ENCODE measurements around the gene SGMS1.
A peak's percentile ranks its signal among the peaks of the same experiment; 100 is the strongest.

SGMS1 gene

GRCh38 chr10:50316174-50316573 is 307.6 kb downstream of the SGMS1 start:
- no peaks in the 10 kb centered on the region for H3K36me3 ChIP-seq (replicated peaks)
- H3K4me1 ChIP-seq = peaks cover 8% of the 10 kb centered on the region
- H3K9me3 ChIP-seq = no peaks in the 10 kb centered on the region
- DNase-seq (ENCODE audit: low spot score in 2 of 2) = no peak
- no peak overlapping the region for H3K4me3 ChIP-seq
- H3K27me3 ChIP-seq (ENCODE audit: low read depth) = no peaks in the 10 kb centered on the region
- in situ Hi-C loops (cut with MboI; ENCODE audit: low sequenced_read_pairs) = no loop called here

- Histone ChIP-seq H3K4me1 (peaks cover 8% of the 10 kb centered on the region), H3K27me3 (ENCODE audit: low read depth) (no peaks in the 10 kb centered on the region), H3K4me3 (no peak overlapping the region), H3K9me3 (no peaks in the 10 kb centered on the region), H3K36me3 (replicated peaks) (no peaks in the 10 kb centered on the region)
- in situ Hi-C loops (cut with MboI; ENCODE audit: low sequenced_read_pairs) = no loop called here
- no peak for DNase-seq (ENCODE audit: low spot score in 2 of 2)
Measured at GRCh38 chr10:50315424-50315823, 308.3 kb downstream of the SGMS1 start.

- Histone ChIP-seq H3K4me1 (peaks cover 8% of the 10 kb centered on the region), H3K36me3 (replicated peaks) (no peaks in the 10 kb centered on the region), H3K4me3 (no peak overlapping the region), H3K9me3 (no peaks in the 10 kb centered on the region), H3K27me3 (ENCODE audit: low read depth) (no peaks in the 10 kb centered on the region)
- no peak for DNase-seq (ENCODE audit: low spot score in 2 of 2)
- in situ Hi-C loops (cut with MboI; ENCODE audit: low sequenced_read_pairs) = no loop called here
Measured at GRCh38 chr10:50314169-50315071, 309.3 kb downstream of the SGMS1 start.

- no peaks in the 10 kb centered on the region for H3K36me3 ChIP-seq (replicated peaks)
- in situ Hi-C loops (cut with MboI; ENCODE audit: low sequenced_read_pairs) = no loop called here
- H3K4me1 ChIP-seq = peaks cover 8% of the 10 kb centered on the region
- no peaks in the 10 kb centered on the region for H3K27me3 ChIP-seq (ENCODE audit: low read depth)
- no peaks in the 10 kb centered on the region for H3K9me3 ChIP-seq
- H3K4me3 ChIP-seq = no peak overlapping the region
- DNase-seq (ENCODE audit: low spot score in 2 of 2) = peak; percentile 13 to 33
Measured at GRCh38 chr10:50312464-50313437, 311.0 kb downstream of the SGMS1 start.

GRCh38 chr10:50310560-50311174 is 313.1 kb downstream of the SGMS1 start:
- DNase-seq (ENCODE audit: low spot score in 2 of 2) = peak; percentile 30 to 70
- Histone ChIP-seq H3K36me3 (replicated peaks) (no peaks in the 10 kb centered on the region), H3K9me3 (no peaks in the 10 kb centered on the region), H3K27me3 (ENCODE audit: low read depth) (no peaks in the 10 kb centered on the region), H3K4me3 (no peak overlapping the region), H3K4me1 (peaks cover 8% of the 10 kb centered on the region)
- in situ Hi-C loops (cut with MboI; ENCODE audit: low sequenced_read_pairs) = no loop called here

- H3K36me3 ChIP-seq (replicated peaks) = no peaks in the 10 kb centered on the region
- DNase-seq (ENCODE audit: low spot score in 2 of 2) = no peak
- H3K9me3 ChIP-seq = no peaks in the 10 kb centered on the region
- peaks cover 8% of the 10 kb centered on the region for H3K4me1 ChIP-seq
- no peak overlapping the region for H3K4me3 ChIP-seq
- H3K27me3 ChIP-seq (ENCODE audit: low read depth) = no peaks in the 10 kb centered on the region
- in situ Hi-C loops (cut with MboI; ENCODE audit: low sequenced_read_pairs) = no loop called here
Measured at GRCh38 chr10:50309342-50309741, 314.4 kb downstream of the SGMS1 start.

- in situ Hi-C loops (cut with MboI; ENCODE audit: low sequenced_read_pairs) = no loop called here
- Histone ChIP-seq H3K27me3 (ENCODE audit: low read depth) (no peaks in the 10 kb centered on the region), H3K36me3 (replicated peaks) (no peaks in the 10 kb centered on the region), H3K9me3 (no peaks in the 10 kb centered on the region), H3K4me1 (no peaks in the 10 kb centered on the region), H3K4me3 (no peak overlapping the region)
- DNase-seq (ENCODE audit: low spot score in 2 of 2) = no peak
Measured at GRCh38 chr10:50304660-50305059, 319.1 kb downstream of the SGMS1 start.

- no peak for DNase-seq (ENCODE audit: low spot score in 2 of 2)
- H3K27me3 ChIP-seq (ENCODE audit: low read depth) = no peaks in the 10 kb centered on the region
- H3K4me1 ChIP-seq = no peaks in the 10 kb centered on the region
- no peak overlapping the region for H3K4me3 ChIP-seq
- in situ Hi-C loops (cut with MboI; ENCODE audit: low sequenced_read_pairs) = no loop called here
- H3K9me3 ChIP-seq = no peaks in the 10 kb centered on the region
- no peaks in the 10 kb centered on the region for H3K36me3 ChIP-seq (replicated peaks)
Measured at GRCh38 chr10:50299948-50300669, 323.6 kb downstream of the SGMS1 start.

- no peaks in the 10 kb centered on the region for H3K4me1 ChIP-seq
- H3K27me3 ChIP-seq (ENCODE audit: low read depth) = no peaks in the 10 kb centered on the region
- in situ Hi-C loops (cut with MboI; ENCODE audit: low sequenced_read_pairs) = no loop called here
- H3K36me3 ChIP-seq (replicated peaks) = no peaks in the 10 kb centered on the region
- no peak for DNase-seq (ENCODE audit: low spot score in 2 of 2)
- H3K9me3 ChIP-seq = no peaks in the 10 kb centered on the region
- no peak overlapping the region for H3K4me3 ChIP-seq
Measured at GRCh38 chr10:50295367-50295766, 328.4 kb downstream of the SGMS1 start.

GRCh38 chr10:50294582-50294981 is 329.2 kb downstream of the SGMS1 start:
- in situ Hi-C loops (cut with MboI; ENCODE audit: low sequenced_read_pairs) = no loop called here

GRCh38 chr10:50293513-50294313 is 330.0 kb downstream of the SGMS1 start:
- H3K36me3 ChIP-seq (replicated peaks) = no peaks in the 10 kb centered on the region
- no peak for DNase-seq (ENCODE audit: low spot score in 2 of 2)
- no peaks in the 10 kb centered on the region for H3K9me3 ChIP-seq
- no peaks in the 10 kb centered on the region for H3K27me3 ChIP-seq (ENCODE audit: low read depth)
- in situ Hi-C loops (cut with MboI; ENCODE audit: low sequenced_read_pairs) = no loop called here
- no peaks in the 10 kb centered on the region for H3K4me1 ChIP-seq
- H3K4me3 ChIP-seq = no peak overlapping the region

More at GRCh38 chr10:50294582-50294981, 329.2 kb downstream of the SGMS1 start:
- no peaks in the 10 kb centered on the region for H3K4me1 ChIP-seq
- DNase-seq (ENCODE audit: low spot score in 2 of 2) = no peak
- no peak overlapping the region for H3K4me3 ChIP-seq
- H3K27me3 ChIP-seq (ENCODE audit: low read depth) = no peaks in the 10 kb centered on the region
- no peaks in the 10 kb centered on the region for H3K36me3 ChIP-seq (replicated peaks)
- H3K9me3 ChIP-seq = no peaks in the 10 kb centered on the region

- H3K9me3 ChIP-seq = no peaks in the 10 kb centered on the region
- no peak for DNase-seq (ENCODE audit: low spot score in 2 of 2)
- no peaks in the 10 kb centered on the region for H3K4me1 ChIP-seq
- no peaks in the 10 kb centered on the region for H3K27me3 ChIP-seq (ENCODE audit: low read depth)
- H3K4me3 ChIP-seq = no peak overlapping the region
- no peaks in the 10 kb centered on the region for H3K36me3 ChIP-seq (replicated peaks)
- in situ Hi-C loops (cut with MboI; ENCODE audit: low sequenced_read_pairs) = no loop called here
Measured at GRCh38 chr10:50291261-50291850, 332.4 kb downstream of the SGMS1 start.
